WI38 (cell line): ENCODE measurements around the gene ZP2.

ENCODE experiments used
- H3K4me3 ChIP-seq: 2 replicates; pipeline ENCODE4 v1.5.1; 2011; ENCODE audit warnings: low read depth, mild to moderate bottlenecking, control low read depth, low read length
- TF ChIP-seq, protein P1 (sequence below): IDR thresholded peaks from 2 replicates; pipeline ENCODE4 v1.5.1; 2012; ENCODE audit warnings: low read depth, mild to moderate bottlenecking, control low read depth, low read length

ZP2 gene

DNA sequence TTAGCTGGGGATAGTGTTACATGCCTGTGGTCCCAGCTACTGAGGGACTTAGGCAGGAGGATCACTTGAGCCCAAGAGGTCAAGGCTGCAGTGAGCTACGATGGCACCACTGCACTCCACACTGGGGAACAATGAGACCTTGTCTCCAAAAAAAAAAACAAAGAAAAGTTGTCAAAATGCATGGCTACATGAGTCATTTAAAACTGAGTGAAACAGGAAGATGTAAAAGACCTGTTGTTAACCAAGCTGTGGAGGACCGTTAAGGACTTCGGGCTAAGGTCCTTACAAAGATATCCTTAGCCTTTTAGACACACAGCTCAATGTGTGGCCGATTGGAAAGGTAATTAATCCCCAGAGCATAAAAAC lies 25.1 kb downstream of the ZP2 start:
- TF ChIP-seq, protein P1, sequence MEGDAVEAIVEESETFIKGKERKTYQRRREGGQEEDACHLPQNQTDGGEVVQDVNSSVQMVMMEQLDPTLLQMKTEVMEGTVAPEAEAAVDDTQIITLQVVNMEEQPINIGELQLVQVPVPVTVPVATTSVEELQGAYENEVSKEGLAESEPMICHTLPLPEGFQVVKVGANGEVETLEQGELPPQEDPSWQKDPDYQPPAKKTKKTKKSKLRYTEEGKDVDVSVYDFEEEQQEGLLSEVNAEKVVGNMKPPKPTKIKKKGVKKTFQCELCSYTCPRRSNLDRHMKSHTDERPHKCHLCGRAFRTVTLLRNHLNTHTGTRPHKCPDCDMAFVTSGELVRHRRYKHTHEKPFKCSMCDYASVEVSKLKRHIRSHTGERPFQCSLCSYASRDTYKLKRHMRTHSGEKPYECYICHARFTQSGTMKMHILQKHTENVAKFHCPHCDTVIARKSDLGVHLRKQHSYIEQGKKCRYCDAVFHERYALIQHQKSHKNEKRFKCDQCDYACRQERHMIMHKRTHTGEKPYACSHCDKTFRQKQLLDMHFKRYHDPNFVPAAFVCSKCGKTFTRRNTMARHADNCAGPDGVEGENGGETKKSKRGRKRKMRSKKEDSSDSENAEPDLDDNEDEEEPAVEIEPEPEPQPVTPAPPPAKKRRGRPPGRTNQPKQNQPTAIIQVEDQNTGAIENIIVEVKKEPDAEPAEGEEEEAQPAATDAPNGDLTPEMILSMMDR: no peak
- no peak overlapping the region for H3K4me3 ChIP-seq

GRCh38 chr16:21185659-21186325 lies 25.6 kb downstream of the ZP2 start:
- TF ChIP-seq, protein P1: no peak

DNA sequence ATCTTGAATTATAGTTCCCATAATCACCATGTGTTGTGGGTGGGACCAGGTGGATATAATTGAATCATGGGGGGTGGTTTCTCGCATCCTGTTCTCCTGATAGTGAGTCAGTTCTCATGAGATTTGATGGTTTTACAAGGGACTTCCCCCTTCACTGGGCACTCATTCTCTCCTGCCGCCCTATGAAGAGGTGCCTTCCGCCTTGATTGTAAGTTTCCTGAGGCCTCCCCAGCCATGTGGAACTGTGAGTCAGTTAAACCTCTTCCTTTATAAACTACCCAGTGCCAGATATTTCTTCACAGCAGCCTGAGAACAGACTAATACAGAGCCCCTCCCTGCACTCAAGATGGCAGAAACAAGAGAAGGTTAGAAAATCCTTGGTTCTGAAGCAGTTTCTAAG lies 26.5 kb downstream of the ZP2 start:
- TF ChIP-seq, protein P1: no peak
- H3K4me3 ChIP-seq: no peak overlapping the region

More at GRCh38 chr16:21185659-21186325, 25.6 kb downstream of the ZP2 start:
- H3K4me3 ChIP-seq: no peak overlapping the region

GRCh38 chr16:21183995-21184394 lies 27.4 kb downstream of the ZP2 start:
- H3K4me3 ChIP-seq: no peak overlapping the region
- TF ChIP-seq, protein P1: no peak

DNA sequence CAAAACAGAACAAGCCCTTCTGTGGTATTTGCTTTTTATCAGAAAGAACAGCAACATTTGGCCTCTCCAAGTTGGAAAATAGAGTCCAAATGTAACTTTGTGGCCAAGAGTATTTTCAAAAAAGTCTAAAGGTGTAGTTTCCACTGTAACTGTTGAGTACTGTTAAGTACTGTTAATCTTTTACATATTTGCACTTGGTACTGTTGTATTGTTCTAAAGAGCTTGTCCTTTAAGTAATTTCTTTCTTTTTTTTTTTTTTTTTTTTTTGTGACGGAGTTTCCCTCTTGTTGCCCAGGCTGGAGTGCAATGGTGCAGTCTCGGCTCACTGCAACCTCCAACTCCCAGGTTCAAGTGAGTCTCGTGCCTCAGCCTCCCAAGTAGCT lies 31.4 kb downstream of the ZP2 start:
- no peak overlapping the region for H3K4me3 ChIP-seq
- TF ChIP-seq, protein P1: no peak

DNA sequence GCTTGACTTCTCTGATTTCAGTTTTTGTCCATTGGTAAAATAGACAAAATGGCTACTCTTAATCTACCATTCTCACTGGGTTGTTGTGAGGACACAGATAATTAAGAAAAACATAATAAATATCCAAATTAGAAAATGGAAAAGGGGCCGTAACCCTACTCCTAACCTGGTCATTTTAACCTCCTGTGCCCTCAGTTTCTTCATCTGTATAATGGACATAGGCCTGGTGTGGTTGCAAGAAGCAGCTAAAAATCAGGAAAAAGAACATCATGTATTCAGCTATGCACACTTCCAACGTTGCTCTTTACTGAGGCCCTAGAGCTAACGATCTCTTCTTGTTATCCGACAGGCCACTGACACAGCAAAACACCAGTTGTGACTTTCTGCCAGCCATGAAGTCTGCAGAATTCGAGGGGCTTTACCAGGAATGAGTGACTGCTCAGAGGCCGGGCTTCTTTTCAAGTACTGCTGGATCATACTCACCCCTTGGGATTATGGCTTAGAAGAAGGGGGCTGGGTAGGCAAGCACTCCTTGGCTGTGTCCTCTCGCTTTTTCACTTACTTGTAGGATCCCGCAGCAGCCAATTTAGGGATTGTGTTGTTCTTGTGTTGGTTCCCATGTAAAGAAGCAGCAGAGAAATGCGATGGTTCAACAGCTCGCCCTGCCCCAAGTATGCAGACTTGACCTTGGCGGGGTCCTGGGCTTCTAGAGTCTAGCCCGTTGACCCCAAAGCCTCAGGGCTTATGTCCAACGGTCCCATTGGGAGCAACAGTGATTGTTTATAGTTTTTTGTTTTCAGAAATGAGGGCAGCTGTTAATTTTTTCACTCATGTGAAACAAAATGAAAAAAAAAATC lies 32.0 kb downstream of the ZP2 start:
- TF ChIP-seq, protein P1: no peak
- H3K4me3 ChIP-seq: no peak overlapping the region

DNA sequence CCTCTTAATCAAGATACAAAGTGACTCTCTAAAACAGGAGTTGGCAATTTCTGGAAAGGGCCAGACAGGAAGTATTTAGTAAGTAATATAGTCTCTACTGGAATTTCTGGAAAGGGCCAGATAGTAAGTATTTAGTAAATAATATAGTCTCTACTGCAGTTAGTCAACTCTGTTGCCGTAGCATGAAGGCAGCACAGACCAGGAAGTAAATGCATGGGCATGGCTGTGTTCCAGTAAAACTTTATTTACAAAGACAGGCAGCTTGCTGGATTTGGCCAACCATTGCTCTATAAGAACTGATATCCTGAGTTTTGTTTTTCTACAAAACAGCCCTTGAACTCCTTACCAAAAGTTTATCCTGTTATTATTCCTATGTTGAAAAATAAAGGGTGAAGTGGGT lies 36.0 kb downstream of the ZP2 start:
- no peak overlapping the region for H3K4me3 ChIP-seq
- TF ChIP-seq, protein P1: no peak
